Hematopoietic multipotent progenitor cell treated with erythropoietin and hydrocortisone succinate and interleukin-3 and kit ligand, for 15 days (in vitro differentiated cells): ENCODE data around the gene SYT7.
A peak's percentile ranks its signal among the peaks of the same experiment; 100 is the strongest.
"Not testable (repeated sequence)": the region's sequence is repeated elsewhere in the genome, so short reads cannot be mapped to it uniquely, and the experiment has no call there.

Experiments used
- DNase-seq: peaks from one replicate; pipeline ENCODE4 v3.0.0-alpha.2; 2015; ENCODE audit warnings: low spot score

Gene SYT7

DNA sequence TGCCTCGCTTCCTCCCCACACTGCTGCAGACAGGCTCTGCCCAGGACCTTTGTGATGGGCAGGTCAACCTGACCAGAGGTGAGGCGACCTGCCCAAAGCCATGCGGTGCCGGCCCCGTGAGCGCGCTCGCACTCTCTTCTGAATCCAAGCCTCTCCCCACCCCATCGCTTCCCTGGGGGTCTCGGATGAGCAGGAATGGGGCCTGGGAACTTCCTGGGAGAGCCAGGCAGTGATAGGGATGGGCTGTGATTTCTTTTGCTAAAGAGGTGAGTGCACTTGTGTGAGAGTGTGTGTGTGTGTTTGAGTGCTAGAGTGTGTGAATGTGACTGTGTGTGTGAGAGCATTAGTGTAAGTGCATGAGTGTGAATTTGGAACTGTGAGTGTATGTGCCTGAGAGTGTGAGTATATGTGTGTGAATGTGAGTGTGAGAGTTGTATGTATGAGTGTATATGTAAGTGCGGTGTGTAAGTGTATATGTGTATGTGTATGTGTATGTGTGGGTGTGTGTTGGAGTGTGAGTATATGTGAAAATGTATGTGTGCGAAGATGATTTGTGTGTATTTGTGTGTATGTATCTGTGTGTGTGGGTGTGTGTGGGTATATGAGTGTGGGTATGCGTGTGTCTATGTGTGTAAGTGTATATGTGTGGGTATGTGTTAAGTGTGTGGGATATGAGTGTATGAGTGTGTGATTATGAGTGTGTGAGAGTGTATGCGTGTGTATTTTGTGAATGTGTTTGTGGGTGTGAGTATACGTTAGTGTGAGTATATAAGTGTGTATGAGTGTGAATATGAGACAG lies 84.1 kb downstream of the SYT7 start:
- no peak for DNase-seq

DNA sequence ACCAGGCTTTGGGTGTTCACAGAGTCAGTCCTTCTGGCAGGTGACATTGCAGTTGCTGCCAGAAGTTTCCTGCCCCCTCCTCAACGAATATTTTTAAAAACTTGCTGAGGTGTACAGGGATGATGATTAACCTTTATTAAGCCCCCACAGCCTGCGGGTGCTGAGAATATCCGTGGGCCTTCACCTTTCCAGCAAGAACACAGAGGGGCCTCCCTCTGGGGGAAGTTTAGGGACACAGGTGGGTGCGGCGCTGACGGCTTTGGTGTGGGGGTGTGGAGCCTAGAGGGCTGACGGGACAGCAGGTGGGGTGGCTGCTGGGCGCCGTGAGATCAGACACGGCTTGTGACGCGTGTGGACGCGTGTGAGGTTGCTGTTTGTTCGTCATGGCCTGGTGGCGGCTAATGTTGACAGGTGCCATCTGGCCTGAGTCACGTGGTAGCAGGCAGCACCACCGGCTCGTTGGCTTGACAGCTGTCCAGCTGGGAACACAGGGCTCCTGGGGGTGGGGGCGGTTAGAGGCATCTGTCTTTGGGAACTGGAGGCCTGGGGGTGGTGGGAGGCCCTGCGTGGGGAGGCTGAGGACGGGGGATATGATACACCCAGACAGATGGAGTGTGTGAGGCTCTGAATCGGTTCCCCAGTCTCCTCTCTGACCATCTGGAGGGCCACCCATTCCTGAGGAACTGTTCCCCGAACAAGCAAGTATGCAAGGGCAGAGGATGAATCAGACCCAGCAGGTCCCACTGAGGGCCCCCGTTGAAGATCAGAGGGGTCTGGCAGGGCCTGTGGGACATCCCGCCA lies 84.9 kb downstream of the SYT7 start:
- DNase-seq, result no peak

DNA sequence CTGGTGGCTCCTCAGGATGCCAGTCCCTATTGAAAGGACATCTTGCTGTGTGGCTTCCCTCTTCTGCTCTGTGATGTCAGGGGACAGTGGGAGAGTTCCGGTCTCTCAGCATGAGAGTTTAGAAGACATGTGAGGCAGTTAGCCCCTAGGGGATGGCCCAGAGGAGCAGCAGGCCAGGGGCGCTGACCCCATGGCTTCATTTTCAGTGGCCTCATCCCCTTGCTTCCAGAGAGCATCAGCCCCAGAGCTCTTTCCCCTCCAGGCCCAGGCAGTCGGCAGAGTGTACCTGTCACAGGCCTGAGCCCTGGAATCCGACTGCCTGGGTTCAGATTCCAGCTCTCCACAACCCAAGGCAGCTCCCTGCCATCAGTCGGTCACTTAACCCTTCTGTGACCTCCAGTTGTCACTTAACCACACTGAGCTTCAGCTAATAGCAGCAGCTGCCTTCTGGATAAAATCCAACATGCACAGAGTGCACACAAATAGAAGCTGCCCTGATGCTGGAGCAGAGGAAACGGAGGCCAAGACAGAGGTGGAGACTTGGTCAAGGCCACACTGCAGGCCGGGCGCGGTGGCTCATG lies 86.4 kb downstream of the SYT7 start:
- no peak for DNase-seq

DNA sequence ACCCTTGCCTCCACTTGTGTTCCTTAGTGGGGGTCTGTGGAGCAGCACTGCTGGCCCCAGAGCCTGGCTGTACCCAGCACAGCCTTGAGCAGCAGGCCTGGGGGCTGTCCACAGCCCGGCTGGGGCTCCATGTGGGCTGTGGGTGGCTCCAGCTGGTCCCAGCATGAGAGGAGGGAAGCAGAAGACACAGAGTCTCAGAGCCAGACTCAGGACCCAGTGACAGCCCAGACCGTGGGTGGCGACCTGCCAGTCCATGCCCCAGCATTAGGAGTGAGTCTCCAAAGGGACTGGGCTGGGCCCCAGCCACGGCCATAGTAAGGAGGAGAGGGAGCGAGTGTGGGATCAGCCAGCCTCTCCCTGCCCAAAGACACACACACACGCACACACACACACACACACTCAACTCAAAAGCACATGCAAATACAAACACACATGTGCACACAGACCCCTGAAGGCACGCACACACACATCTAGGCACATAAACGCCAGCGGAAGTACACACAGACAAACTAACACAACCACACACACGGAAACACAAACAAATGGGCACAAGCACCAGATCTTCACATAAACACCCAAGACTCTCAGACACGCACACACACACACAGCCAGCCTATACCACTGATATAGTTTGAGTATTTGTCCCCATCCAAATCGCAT lies 89.0 kb downstream of the SYT7 start:
- DNase-seq, result no peak

DNA sequence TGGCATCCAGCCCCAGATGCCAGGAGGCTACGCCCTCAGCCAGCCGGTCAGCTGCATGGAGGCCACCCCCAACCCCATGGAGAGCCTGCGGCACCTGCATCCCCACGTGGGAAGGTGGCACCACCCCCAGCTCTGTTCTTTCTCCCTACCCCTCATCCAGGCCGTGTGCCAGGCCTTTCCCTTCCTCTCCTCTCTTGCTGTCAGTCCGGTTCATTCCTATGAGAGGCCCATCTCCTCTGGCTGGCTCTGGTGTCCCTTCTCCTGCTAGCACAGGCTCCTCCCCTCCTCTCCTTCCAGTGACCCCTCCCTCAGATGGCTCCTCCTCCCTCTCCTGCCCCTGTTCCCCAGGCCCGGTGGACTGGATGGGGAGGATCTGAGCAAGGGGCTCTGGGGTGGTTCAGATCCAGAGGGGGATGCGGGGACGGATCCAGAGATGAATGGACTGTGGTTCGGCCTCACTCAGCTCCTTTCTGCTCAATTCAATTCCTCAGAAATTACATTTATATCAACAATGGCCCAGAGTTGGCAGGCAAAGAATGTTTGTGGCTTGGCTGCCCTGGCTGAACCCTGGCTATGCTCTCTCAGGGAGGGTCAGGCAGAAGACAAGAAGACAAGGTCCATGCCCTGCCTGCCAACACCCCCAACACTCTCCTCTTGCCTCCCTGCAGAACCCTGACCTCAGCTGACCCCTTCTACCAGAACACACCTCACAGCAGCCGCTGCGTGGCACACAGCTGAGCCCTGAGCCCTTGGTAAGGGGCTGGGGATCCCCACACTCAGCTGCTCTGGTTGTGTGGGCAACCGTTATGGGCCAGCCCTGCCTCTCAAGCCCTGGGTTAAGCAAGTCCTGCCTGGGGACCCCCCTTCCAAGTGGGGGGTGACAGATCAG lies 90.8 kb downstream of the SYT7 start:
- no peak for DNase-seq

DNA sequence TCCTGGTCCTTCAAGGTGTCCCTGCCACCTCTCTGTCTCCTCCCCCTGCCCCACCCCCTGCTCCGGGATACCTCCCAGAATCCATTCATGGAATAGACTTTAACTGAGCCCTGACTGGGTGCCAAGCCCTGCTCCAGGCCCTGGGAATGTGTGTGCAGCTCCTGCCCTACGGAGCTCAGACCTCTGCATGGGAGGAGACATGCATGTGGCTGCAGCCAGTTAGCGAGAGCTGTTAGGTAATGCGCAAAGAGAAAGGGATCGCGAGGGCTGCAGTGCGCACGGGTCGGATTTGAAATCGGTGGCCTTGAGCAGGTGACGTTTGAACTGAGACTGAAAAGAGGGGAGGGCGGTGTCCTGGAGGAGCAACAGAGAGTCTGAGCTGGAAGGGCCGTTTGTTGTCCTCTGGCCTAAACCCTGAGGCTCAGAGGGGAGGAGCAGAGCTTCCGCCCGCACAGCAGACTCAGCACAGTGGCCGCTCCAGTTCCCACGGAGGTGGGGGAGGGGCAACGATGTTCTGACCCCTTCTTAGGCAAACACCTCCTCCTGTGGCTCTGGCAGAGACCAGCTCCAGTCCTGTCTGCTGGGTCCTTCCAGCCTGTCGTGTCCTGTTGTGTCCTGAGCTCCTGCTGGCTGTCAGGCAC lies 92.1 kb downstream of the SYT7 start:
- DNase-seq, result no peak

DNA sequence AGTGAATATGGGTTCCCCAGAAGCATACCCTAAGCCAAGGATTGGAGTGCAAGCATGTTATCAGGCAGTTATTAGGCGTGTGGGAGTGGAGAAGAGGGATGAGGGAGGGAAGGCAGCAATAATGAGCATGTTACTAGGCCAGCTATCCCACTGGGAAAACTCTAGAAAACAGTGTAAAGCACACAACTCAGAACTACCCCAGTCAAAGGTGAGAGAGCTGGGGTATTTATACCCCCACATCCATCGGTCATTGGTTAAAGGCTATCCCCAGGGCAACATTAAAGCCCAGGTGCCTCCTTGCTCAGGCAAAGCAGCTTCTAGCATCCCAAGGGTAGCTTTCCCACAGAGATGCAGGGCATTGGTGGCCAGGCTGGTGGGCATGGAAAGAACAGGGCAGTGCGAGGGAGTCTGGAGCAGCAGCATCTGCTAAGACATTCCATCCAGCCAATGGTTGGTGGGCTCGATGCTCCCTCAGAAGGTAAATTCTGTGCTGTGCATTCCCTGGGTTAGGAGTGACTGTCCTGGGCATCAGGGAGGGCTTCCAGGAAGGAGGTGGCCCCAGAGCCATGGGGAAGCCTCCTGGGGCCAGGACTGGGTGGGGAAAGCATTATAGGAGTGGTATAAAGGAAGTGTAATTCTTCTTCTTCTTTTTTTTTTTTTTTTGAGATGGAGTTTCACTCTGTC lies 93.4 kb downstream of the SYT7 start:
- no peak for DNase-seq

DNA sequence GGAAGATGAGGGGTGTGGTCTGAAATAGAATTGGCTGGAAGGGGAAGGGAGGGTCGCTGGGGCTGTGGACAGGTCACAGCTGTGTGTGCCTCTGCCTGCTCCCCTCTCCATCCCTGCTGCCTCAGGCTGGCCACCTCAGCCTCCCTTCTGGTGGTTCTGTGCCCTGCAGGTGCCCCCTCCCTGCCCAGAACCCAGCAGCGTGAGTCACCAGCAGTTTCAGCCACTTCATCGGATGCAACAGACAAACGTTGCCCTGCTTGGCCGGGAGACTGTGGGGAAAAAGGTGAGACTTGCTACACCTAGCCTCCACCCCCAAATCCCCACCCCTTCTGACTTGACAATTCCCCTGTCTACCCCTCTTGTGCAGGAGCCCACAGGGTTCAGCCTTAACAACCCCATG lies 94.1 kb downstream of the SYT7 start:
- no peak for DNase-seq

DNA sequence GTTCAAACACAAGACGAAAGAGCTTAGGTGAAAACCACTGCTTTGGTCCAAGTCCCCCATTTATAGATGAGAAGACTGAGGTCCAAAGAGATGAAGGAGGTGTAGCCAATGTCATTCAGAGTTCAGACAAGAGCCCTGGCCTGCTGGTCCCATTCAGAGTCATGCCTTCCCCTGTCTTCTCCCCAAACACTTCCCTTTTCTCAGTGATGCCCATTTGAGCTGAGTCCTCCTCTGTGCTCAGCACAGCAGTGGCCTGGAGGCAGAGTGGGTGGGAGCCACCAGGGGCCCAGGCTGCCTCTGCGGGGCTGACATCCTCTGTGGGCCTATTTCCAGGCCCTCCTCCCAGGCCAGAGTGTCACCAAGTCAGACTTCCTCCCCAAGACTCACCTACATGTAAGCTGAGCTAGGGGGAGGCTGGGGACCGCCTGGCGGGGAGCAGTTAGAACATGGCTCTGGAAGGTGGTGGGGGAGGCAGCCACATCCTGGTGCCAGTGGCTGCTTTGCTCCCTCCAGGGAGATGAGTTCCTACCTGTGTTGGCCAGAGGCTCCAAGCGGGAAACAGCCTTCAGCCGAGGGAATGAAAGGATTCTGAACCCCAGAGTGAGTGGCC lies 94.8 kb downstream of the SYT7 start:
- no peak for DNase-seq

DNA sequence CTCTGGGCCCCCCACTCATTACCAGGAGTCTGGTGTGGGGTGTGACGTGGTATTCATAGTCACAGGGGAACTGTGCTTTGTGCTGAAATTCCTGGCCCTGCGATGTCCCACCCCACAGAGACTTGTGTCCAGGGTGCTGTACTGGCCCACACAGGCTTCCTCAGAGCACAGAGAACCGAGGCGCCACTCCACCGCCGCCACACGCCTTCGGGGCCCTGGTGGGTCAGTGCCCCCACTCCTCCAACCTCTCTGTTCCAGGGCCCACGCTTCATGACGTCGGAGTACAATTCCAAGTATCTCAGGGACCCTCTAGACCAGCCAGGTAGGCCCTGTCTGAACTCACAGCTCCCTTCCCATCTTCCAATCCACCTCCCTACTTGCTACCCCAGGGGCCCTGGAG lies 95.8 kb downstream of the SYT7 start:
- no peak for DNase-seq

DNA sequence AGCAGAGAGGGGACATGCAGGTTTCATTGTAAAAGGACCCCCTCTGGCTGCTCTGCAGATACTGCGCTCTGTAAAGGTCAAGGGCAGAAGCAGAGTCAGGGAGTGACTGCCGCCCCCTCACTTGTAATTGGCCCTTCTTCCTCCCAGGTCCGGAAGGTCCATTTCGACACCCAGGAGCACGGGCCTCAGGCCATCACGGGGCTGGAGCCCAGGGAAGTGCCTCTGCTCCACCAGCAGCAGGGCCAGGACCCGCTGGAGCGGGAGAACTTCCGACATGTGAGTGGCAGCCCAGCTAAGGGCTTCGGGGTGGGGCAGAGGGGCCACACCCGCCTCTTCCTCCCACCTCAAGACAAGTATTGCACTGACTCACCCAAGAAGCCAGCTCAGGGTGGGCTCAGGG lies 96.3 kb downstream of the SYT7 start:
- DNase-seq, result no peak

DNA sequence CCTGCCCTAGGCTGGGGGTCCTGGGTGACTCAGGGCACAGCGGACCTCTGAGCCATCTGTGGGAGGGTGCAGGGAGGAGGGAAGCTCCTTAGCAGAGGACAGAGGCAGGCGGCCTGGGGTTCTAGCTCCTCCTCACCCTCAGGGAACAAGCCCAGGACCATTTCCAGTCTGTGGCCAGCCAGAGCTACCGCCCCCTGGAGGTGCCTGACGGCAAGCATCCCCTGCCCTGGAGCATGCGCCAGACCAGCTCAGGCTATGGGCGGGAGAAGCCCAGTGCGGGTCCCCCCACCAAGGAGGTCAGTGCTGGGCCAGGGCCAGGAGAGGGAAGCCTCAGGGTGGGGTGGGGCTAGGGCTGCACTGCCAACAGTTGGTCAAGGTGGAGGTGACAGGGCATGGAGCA lies 98.4 kb downstream of the SYT7 start:
- no peak for DNase-seq

DNA sequence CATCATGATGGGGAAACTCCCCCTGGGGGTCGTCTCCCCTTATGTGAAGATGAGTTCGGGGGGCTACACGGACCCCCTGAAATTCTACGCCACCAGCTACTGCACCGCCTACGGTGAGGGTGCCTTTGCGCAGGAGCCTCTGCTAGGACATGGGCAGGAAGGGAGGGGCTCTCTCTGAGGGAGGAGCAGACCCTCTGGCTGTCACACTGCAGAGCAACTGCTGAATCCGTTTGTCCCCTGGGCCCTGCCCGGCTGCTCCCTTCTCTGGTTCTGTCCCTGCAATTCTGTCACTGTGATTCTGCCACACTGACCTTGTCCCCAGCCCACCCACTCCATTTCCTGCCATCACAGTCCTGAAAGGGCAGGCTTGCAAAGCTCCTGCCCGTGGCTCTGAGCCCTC lies 99.1 kb downstream of the SYT7 start:
- no peak for DNase-seq

DNA sequence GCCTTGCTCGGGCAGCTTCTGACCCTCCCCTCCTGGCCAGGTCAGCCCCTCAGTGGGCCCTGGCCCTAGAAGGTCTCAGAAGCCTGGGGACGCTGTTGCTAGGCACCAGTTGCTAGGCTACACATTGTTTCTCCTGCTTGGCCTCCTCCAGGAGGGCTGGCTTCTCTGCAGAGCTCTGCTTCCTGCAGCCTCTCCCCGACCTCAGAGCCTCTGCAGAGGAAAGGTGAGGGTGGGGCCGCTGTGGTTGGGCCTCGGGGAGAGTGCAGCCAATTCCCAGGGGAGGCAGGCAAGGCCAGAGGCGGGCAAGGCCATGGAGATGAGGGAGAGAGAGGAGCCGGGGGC lies 99.9 kb downstream of the SYT7 start:
- DNase-seq, result no peak

DNA sequence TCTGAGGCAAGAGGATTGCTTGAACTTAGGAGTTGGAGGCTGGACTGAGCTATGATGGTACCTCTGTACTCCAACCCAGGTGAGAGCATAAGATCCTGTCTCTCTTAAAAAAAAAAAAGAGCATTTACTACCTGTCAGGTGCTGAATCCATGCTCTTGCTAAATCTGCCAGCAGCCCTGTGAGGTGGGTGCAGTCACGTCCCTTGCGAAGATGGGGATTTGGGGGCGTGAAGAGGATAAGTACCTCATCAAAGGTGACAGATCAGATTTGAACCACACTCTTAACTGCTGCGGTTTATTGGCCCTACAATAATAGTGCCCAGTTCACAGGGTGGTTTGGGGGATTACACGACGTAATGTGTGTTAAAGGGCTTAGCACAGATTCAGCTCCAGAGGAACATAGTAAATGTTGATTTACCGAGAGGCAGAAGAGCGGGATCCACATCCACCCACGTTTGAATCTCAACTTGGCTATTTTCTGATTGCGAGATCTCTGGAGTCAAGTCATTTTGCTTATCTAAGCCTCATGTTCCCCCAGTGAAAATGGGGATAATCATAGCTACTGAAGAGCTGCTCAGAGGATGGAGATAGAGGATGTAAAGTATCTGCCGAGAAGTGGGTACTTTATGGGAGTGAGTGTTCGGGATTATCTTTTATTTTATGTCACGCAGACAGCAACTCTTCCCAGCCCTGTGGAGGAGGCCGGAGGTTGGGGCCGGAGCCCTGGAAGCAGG lies 100.4 kb downstream of the SYT7 start:
- no peak for DNase-seq

DNA sequence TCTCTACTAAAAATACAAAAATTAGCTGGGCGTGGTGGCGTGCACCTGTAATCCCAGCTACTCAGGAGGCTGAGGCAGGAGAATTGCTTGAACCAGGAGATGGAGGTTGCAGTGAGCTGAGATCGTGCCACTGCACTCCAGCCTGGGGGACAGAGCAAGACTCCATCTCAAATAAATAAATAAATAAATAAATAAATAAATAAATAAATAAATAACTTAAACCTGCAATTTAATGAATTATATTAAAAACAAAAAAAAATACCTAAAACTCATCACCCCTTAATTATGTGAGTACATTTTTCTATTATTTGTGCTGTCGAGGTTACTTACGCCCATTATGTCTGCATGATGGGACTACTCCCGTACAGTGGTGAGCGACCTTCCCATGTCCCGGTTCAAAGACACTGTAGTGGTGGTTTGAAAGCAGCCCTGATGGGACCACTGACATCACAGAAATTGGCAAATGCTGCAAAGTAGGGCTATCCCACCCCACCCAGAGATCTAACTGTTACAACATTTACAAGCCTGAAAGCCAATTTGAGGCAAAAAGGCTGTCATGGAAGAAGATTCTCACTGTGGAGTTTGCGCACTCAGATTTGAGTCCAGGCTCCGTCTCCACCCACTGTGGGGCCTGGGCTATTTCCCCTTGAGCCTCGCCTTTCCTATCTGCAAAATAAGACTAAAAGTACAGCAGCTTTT lies 101.4 kb downstream of the SYT7 start:
- DNase-seq, result not testable (repeated sequence)

DNA sequence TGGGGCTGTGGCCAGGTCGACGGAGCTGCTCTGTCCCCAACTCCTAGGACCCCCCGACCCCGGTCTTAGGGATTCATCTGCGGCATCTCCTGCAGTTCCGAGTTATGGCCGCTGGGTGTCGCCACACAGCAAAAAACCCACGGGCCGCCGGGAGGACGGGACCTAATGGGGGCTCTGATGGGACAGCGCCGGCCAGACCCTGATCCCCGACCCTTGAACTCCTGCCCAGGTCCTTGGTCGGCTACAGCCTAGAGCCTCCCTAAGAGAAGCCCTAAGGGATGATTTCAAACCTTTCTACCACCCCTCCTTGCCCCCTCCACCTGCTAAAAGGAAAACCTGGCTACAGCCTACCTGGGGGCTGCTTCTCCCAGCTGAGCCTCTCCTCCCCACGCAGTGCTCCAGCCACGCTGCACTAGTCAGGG lies 103.1 kb downstream of the SYT7 start:
- DNase-seq, result peak; percentile 54

DNA sequence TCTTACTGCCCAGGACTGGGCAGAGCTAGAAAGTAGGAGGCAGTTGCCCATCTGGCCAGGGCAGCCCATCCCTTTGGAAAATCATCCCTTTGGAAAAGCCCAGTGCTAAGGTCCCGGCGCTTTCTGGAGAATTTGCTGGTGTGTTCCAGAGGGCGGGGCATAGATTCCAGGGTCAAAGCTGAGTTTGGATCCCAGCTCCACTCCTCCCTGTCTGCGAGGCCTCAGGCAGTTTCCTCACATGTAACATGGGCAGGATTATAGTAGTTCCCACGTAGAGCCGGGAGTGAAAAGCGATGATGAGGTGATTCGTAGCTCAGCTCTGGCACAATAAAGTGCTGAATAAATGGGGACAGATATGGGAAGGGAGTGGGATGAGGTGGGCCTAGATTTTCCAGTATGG lies 103.8 kb downstream of the SYT7 start:
- DNase-seq, result no peak

DNA sequence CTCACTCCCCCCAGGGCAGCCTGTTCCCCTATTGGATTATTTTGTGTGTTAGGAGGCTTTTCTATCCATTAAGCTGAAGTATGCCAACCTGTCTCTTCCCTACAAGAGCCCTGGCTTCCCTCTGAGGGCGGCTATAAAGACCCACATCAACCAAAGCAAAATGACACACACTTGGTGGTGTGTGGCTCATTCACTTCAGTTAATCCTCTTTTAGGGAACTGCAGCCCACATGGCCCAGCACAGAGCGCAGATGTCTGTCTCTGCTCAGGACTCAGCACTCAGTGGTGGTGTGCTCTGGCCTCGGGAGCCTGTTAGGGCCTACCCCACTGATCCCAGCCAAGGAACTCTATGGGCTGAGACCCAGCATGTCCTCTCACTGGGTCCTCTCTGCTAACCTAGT lies 104.5 kb downstream of the SYT7 start:
- no peak for DNase-seq
